Natural killer cell (primary cell): ENCODE results near the gene GPATCH2. TPM values are rescaled to one million over a fixed set of nuclear protein-coding genes. Genes with fewer than 3 reads are reported as not detected.
A peak's percentile ranks its signal among the peaks of the same experiment; 100 is the strongest.

Source experiments
- ATAC-seq, 3 donors: fragments of 150-1000 bp in 2 of 3; fragments of 200-7000 bp in 1 of 3; cut with Tn5 transposase; 1 replicate in 1 of 3; 2 replicates in 2 of 3; pipeline ENCODE4 v1.10.0; 2021; ENCODE audit warnings: mild to moderate bottlenecking in 2 of 3, moderate library complexity in 2 of 3
- DNase-seq, 2 donors: peaks; one replicate each; pipeline versions ENCODE4 v3.0.0 to v3.0.0-alpha.2; 2013 to 2021; ENCODE audit warnings: mixed read lengths in 1 of 2
- H3K27ac ChIP-seq: one replicate; pipeline ENCODE4 v1.5.1; 2013; ENCODE audit warnings: mild to moderate bottlenecking, low read length
- H3K27me3 ChIP-seq: one replicate; pipeline ENCODE4 v1.6.1; 2013; ENCODE audit warnings: low read length; ENCODE audit not compliant: control insufficient read depth, insufficient read depth
- H3K36me3 ChIP-seq: one replicate; pipeline ENCODE4 v1.6.1; 2013; ENCODE audit warnings: low read length; ENCODE audit not compliant: control insufficient read depth, insufficient read depth
- H3K4me1 ChIP-seq: one replicate; pipeline ENCODE4 v1.6.1; 2013; ENCODE audit warnings: low read length; ENCODE audit not compliant: control insufficient read depth, insufficient read depth
- H3K4me3 ChIP-seq: one replicate; pipeline ENCODE4 v1.5.1; 2013; ENCODE audit warnings: low read length
- H3K9me3 ChIP-seq: one replicate; pipeline ENCODE4 v1.6.1; 2013; ENCODE audit warnings: low read length; ENCODE audit not compliant: control insufficient read depth, insufficient read depth
- H3K27ac Mint-ChIP-seq, 2 donors: one replicate each; pipeline ENCODE4 v1.8.0; 2022; ENCODE audit warnings: mild to moderate bottlenecking in 2 of 2, mixed read lengths in 2 of 2, moderate library complexity in 1 of 2
- H3K27me3 Mint-ChIP-seq, 2 donors: one replicate each; pipeline ENCODE4 v1.8.0; 2022; ENCODE audit warnings: low read depth in 2 of 2, mixed read lengths in 2 of 2
- H3K36me3 Mint-ChIP-seq: one replicate; pipeline ENCODE4 v1.8.0; 2022; ENCODE audit warnings: mixed read lengths
- H3K4me1 Mint-ChIP-seq, 2 donors: one replicate each; pipeline ENCODE4 v1.8.0; 2022; ENCODE audit warnings: mixed read lengths in 2 of 2
- H3K4me3 Mint-ChIP-seq: one replicate; pipeline ENCODE4 v1.8.0; 2022; ENCODE audit warnings: mild to moderate bottlenecking, moderate library complexity, mixed read lengths
- H3K9me3 Mint-ChIP-seq, 2 donors: one replicate each; pipeline ENCODE4 v1.8.0; 2022; ENCODE audit warnings: mixed read lengths in 2 of 2
- CTCF ChIP-seq: fragments of 200-600 bp; IDR thresholded peaks from one replicate; pipeline ENCODE4 v1.8.0; 2022; ENCODE audit warnings: antibody characterized with exemption
- WGBS: methylation state at CpG from one replicate; pipeline ENCODE4 v1.1.7; 2013; ENCODE audit warnings: missing lambda C conversion rate; ENCODE audit not compliant: insufficient coverage; 5-methylcytosine and 5-hydroxymethylcytosine counted together
- intact Hi-C: fragments of 100-400 bp; cut with micrococcal nuclease; formaldehyde crosslinking; loops from one replicate; pipeline ENCODE4 v1.14.2; 2022
- total RNA-seq, 4 donors: library from RNA; stranded (reverse); fragments of 120-200 nt in 1 of 4; gene quantifications; one replicate each; pipeline versions ENCODE4 v1.2.3 to v1.2.4, GENCODE V29; 2013 to 2022

GPATCH2 gene
- total RNA-seq, 3 donors from 2014 or later (not counting 1 experiment from before 2014, with no cell fraction given) = 10.4 to 15.4 (median 11.7) TPM

- intact Hi-C loops = no loop called here
- TF ChIP-seq CTCF = no peak
- Mint-ChIP-seq H3K36me3 (no peaks in the 10 kb centered on the region), H3K4me3 (no peak overlapping the region), H3K27ac (no peak overlapping the region), H3K4me1 (peaks cover 0 to 9% of the 10 kb centered on the region in 2 donors), H3K27me3 (no peaks in the 10 kb centered on the region), H3K9me3 (no peaks in the 10 kb centered on the region)
- no peaks in the 10 kb centered on the region for H3K9me3 ChIP-seq
- no peak for ATAC-seq
- no peak overlapping the region for H3K27ac ChIP-seq
- no peak overlapping the region for H3K4me3 ChIP-seq
- 90% methylated on average over 3 of the region's 3 CpGs for WGBS
- DNase-seq = no peak
- H3K4me1 ChIP-seq = no peaks in the 10 kb centered on the region
- peaks cover 6% of the 10 kb centered on the region for H3K36me3 ChIP-seq
- no peaks in the 10 kb centered on the region for H3K27me3 ChIP-seq
These were observed 16.6 kb downstream of the GPATCH2 start for GRCh38 chr1:217614200-217614712.

GRCh38 chr1:217605390-217605789 is 25.5 kb downstream of the GPATCH2 start:
- TF ChIP-seq CTCF = no peak
- no peaks in the 10 kb centered on the region for H3K27me3 ChIP-seq
- no peaks in the 10 kb centered on the region for H3K9me3 ChIP-seq
- Mint-ChIP-seq H3K9me3 (no peaks in the 10 kb centered on the region), H3K36me3 (peaks cover 6% of the 10 kb centered on the region), H3K27me3 (no peaks in the 10 kb centered on the region), H3K4me1 (no peaks in the 10 kb centered on the region), H3K4me3 (no peak overlapping the region), H3K27ac (no peak overlapping the region)
- peaks cover 18% of the 10 kb centered on the region for H3K36me3 ChIP-seq
- no peak for DNase-seq
- H3K27ac ChIP-seq = no peak overlapping the region
- no peak overlapping the region for H3K4me3 ChIP-seq
- intact Hi-C loops = no loop called here
- ATAC-seq = no peak
- no peaks in the 10 kb centered on the region for H3K4me1 ChIP-seq
- WGBS = 100% methylated on average over 1 of the region's 1 CpG

GRCh38 chr1:217602380-217602779 is 28.5 kb downstream of the GPATCH2 start:
- Histone ChIP-seq H3K36me3 (peaks cover 4% of the 10 kb centered on the region), H3K27me3 (no peaks in the 10 kb centered on the region), H3K27ac (no peak overlapping the region), H3K4me3 (no peak overlapping the region), H3K4me1 (no peaks in the 10 kb centered on the region), H3K9me3 (no peaks in the 10 kb centered on the region)
- no peak overlapping the region for H3K27ac Mint-ChIP-seq
- no peak for DNase-seq
- no peaks in the 10 kb centered on the region for H3K9me3 Mint-ChIP-seq
- H3K4me1 Mint-ChIP-seq = no peaks in the 10 kb centered on the region
- intact Hi-C loops = no loop called here
- no peak for ATAC-seq
- H3K27me3 Mint-ChIP-seq = no peaks in the 10 kb centered on the region
- H3K36me3 Mint-ChIP-seq = peaks cover 6% of the 10 kb centered on the region
- H3K4me3 Mint-ChIP-seq = no peak overlapping the region
- TF ChIP-seq CTCF = no peak

GRCh38 chr1:217599154-217599553 is 31.7 kb downstream of the GPATCH2 start:
- no peaks in the 10 kb centered on the region for H3K36me3 ChIP-seq
- 98% methylated on average over 2 of the region's 2 CpGs for WGBS
- H3K4me3 ChIP-seq = no peak overlapping the region
- Mint-ChIP-seq H3K36me3 (no peaks in the 10 kb centered on the region), H3K4me1 (no peaks in the 10 kb centered on the region), H3K4me3 (no peak overlapping the region), H3K9me3 (no peaks in the 10 kb centered on the region), H3K27me3 (no peaks in the 10 kb centered on the region), H3K27ac (peak overlapping the region in 1 of 2 donors; percentile 16)
- H3K9me3 ChIP-seq = no peaks in the 10 kb centered on the region
- TF ChIP-seq CTCF = no peak
- H3K27ac ChIP-seq = no peak overlapping the region
- DNase-seq = no peak
- intact Hi-C loops = no loop called here
- no peaks in the 10 kb centered on the region for H3K27me3 ChIP-seq
- ATAC-seq = no peak
- H3K4me1 ChIP-seq = no peaks in the 10 kb centered on the region
